ENCODE results near the gene UBE2K.
"Not testable (repeated sequence)": the region's sequence is repeated elsewhere in the genome, so short reads cannot be mapped to it uniquely, and the experiment has no call there.

GRCh38 chr4:39792976-39793375 is 95.0 kb downstream of the UBE2K start:
- not testable (repeated sequence) for TF ChIP-seq CTCF (conservative IDR thresholded peaks at IDR 0.05); ZFX (IDR thresholded peaks at IDR 0.05)

All from C4-2B (cell line).